GM08714 (cell line): ENCODE measurements around the gene NAA30.
A peak's percentile ranks its signal among the peaks of the same experiment; 100 is the strongest.

ENCODE experiments used
- H3K4me3 ChIP-seq: fragments of 200-500 bp; sonication (Bioruptor generic); 2 replicates; pipeline ENCODE4 v1.5.1; 2014; ENCODE audit warnings: mild to moderate bottlenecking, low read length, inconsistent platforms
- ZNF274 ChIP-seq: IDR thresholded peaks from 2 replicates; pipeline ENCODE4 v1.6.1; 2012; ENCODE audit warnings: mild to moderate bottlenecking, low read depth, low read length

NAA30 gene

DNA sequence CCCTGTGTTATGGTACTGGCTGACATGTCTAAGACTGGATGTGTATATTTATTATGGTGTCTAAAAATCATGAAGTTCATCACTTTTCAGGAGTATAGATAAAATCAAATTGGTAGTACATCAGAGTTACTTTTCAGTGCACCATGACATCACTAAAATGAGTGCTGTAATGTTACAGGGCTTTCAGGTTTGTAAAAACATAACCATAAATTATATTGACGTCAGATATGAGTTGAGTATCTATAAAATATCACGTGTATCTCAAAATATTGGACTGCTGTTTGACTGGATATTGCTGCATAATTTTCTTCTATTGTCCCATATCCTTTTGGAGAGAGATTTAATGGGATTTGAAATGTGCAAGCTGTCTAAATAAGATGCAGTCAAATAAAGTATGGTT lies 22.0 kb downstream of the NAA30 start:
- no peak for TF ChIP-seq ZNF274
- no peak overlapping the region for H3K4me3 ChIP-seq

DNA sequence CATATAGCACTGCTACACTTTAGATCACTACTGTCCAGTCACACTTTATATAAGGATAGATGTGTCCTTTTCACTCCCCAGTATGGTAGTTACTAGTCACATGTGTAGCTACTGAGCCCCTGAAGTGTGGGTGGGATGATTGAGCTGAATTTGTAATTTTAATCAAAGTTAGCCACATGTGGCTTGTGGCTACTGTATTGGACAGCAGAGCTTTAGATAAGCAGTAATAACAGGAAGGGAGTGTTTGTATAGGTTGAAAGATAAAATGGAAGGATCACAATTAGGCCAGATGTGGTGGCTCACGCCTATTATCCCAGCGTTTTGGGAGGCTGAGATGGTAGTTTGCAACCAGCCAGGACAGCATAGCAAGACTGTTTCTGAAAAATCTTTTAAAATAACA lies 23.5 kb downstream of the NAA30 start:
- H3K4me3 ChIP-seq: no peak overlapping the region
- TF ChIP-seq ZNF274: no peak

DNA sequence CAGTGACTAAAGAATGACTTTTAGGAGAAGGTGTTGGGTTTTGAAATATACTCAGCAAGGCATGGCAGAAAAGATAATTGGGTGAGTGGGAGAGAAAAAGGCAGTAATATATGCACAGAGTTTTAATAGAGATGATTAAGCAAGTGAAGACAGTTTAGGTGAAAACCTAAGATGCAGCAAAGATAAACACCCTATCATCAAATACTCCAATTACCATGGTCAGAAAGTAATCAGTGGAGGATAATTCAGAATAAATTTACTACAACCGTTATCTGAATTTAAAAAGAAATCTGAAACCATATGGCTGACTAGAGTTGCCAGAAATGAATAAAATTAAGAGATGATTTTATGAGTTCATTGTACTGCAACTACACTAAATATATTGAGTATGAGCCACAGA lies 26.8 kb downstream of the NAA30 start:
- H3K4me3 ChIP-seq: no peak overlapping the region
- no peak for TF ChIP-seq ZNF274

DNA sequence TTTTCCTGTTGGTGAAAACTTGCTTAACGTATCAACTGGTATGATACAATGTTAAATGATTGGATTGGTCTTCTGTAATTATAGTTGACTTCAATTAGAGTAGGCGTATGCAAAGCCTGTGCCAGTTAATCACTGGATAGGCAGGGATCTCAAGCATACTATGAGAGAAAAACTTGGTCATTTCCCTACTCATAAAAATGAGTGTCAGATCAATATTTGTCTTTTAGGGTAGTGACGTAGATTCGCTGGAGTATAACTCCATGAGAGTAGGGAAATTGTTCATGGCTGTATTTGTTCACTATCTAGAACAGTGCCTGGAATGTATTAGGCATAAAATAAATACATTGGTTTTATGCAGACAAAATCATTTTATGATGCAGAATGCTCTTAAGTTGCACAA lies 28.6 kb downstream of the NAA30 start:
- no peak overlapping the region for H3K4me3 ChIP-seq
- no peak for TF ChIP-seq ZNF274

DNA sequence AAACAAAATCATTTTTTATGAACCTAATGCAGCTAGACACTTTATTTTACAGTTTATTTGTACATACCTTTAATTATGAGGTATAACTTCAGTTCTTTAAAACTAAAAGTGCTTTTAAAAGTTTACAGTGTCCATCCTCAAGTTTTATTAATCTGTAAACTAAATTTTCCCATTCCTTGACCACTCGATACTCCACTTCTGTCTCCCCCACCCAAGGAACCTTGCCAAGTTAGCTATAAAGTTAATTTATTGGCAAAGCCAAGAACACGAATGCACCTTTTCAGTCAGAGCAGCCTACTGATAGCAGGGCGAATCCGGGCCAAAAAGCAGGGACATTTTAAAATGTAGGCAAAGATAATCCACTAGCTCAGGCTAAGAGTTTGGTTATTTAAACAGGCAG lies 29.6 kb downstream of the NAA30 start:
- TF ChIP-seq ZNF274: no peak
- H3K4me3 ChIP-seq: no peak overlapping the region

DNA sequence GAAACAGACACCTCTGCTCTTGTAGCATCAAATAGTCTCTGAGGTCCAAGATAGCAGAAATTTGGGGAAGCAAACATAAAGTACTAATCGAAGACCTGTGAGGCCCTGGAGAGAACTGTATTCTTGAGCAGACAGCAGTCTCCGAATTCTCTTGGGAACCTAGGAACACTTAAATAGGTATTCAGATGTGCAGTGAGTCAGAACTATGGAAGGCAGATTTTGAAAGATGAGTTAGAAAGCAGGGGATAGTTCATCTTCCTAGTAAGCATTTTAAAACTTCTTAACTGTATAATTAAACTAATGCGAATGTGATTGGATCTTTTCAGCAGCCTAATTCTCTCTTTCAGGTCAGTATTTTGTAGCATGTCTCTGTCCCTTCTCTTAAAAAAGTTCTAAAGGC lies 30.6 kb downstream of the NAA30 start:
- no peak overlapping the region for H3K4me3 ChIP-seq
- no peak for TF ChIP-seq ZNF274

DNA sequence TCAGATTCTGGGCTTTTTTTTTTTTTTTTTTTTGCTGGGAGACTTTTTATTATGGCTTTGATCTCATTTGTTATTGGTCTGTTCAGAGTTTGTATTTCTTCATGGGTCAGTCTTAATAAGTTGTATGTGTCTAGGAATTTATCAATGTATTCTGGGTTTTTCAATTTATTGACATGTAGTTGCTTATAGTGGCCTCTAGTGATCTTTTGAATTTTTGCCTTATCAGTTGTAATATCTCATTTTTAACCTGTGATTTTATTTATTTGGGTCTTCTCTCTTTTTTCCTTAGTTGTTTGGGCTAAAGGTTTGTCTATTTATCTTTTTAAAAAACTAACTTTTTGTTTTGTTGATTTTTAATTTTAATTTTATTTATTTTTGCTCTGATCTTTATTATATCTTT lies 45.5 kb downstream of the NAA30 start:
- H3K4me3 ChIP-seq: no peak overlapping the region

DNA sequence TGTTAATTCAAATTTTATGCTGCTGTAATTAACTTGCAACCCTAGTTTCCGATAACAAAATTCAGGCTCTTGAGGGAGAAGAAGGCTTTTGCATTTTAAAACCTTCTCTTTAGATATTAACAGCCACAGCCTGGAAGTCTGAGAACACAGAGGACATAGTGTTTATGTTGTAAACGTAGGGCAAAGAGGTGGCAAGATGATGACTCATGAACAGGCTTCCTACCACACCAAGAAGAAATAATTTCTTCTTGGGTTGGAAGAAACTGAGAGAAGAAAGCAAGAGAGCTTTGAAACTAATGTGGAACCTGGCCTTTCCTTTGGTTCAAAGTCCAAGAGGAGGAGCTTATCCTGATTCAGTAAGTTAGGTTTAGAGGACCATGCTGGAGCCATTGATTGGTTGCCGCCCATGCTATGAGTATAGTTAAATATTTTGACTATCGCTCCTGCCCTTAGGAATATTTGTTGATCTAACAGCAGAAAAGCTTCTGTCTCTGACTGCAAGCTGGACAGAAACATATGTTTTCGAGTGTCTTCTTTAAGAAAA lies 71.5 kb downstream of the NAA30 start:
- H3K4me3 ChIP-seq: no peak overlapping the region
- no peak for TF ChIP-seq ZNF274

More for the DNA sequence above, 45.5 kb downstream of the NAA30 start:
- TF ChIP-seq ZNF274: no peak

DNA sequence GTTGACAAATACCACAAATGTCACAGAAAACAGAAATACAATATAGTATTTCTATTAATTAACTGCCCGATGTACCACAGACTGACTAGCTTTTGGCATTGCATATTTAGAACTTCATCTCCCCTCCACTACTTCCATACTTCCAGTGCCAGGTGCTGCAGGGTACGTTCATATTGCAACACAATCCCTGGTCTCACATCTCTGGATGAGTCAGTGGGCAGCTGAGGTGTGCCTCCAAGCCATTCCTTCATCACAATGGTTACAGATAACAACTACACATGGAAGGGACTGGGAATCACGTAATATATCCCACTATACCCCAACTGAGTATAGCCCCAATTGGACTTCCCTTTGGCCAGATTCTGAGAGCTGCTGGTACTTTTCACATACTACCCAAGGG lies 72.2 kb downstream of the NAA30 start:
- no peak overlapping the region for H3K4me3 ChIP-seq
- no peak for TF ChIP-seq ZNF274

DNA sequence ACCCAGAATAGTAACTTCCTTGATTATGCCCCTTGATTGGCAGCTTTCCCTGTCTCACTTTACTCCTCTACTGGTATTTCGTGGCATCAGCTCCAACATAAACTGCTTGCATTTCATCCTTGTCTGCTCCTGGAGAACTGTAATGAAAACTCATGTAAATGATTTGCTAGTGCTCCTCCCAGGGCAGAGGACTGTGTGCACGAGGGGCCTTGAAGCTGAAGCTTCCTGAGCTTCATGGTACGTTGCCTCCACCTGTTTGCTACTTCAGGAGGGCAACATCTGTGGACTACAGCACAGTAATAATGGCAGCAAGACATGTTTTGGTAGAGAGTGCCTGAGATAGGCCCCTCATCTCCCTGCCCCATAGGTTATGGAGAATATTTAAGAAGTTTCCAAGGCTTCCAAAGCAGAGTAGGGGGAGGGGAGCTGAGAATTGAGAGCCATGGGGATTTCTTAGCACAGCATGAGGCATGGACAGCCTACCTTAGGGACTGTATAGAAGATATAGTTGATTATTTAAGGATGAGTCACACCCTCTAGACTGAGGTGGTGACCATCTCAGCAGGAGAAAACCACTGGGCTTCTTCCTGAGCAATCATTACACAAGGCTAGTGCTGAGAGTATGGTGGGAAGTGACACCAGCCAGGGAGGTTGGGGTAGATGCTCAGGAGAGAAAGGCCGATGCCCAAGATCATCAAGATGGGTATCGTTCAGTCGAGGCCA lies 73.8 kb downstream of the NAA30 start:
- peak overlapping the region; percentile 20; the same call in 1 of the 2 replicates for H3K4me3 ChIP-seq
- no peak for TF ChIP-seq ZNF274
